ENCODE data around the gene RND1.

DNA sequence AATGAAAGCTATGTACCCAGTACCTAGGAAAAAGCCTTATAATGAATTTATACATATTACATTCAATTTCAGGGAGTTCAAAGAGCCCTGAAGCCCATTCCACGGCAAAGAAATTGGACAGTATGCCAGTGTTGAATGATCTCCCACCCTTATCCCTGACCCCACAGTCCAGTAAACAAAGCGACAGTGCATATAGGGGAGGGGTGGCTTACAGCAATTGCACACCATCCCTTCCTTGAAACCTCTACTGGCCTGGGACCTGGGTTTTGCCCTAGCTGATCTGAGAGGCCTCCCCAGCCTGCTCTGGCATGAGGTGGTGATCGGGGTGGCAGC, 17.3 kb upstream of the RND1 start:
- TF ChIP-seq, protein P1, sequence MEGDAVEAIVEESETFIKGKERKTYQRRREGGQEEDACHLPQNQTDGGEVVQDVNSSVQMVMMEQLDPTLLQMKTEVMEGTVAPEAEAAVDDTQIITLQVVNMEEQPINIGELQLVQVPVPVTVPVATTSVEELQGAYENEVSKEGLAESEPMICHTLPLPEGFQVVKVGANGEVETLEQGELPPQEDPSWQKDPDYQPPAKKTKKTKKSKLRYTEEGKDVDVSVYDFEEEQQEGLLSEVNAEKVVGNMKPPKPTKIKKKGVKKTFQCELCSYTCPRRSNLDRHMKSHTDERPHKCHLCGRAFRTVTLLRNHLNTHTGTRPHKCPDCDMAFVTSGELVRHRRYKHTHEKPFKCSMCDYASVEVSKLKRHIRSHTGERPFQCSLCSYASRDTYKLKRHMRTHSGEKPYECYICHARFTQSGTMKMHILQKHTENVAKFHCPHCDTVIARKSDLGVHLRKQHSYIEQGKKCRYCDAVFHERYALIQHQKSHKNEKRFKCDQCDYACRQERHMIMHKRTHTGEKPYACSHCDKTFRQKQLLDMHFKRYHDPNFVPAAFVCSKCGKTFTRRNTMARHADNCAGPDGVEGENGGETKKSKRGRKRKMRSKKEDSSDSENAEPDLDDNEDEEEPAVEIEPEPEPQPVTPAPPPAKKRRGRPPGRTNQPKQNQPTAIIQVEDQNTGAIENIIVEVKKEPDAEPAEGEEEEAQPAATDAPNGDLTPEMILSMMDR (IDR thresholded peaks at IDR 0.05): no peak
- TF ChIP-seq POLR2A (IDR thresholded peaks at IDR 0.05) (no peak), EP300 (IDR thresholded peaks at IDR 0.05) (no peak)

All from tibial nerve (tissue), 4 donors.